Keratinocyte (primary cell): ENCODE measurements around the gene RBFOX1. TPM values are rescaled to one million over a fixed set of nuclear protein-coding genes. Genes with fewer than 3 reads are reported as not detected.

ENCODE experiments used
- DNase-seq: peaks from one replicate; pipeline ENCODE4 v3.0.0-alpha.2; 2011; ENCODE audit warnings: low read depth, missing footprints, low spot score
- FAIRE-seq: peaks from 2 replicates; lab custom pipeline; 2011; peaks lifted over from hg19 to GRCh38; lab: Jason Lieb, UNC
- H2AFZ ChIP-seq: 2 replicates; pipeline ENCODE4 v1.6.0; 2012; ENCODE audit warnings: low read length, control low read depth, inconsistent platforms; ENCODE audit not compliant: control insufficient read depth
- H3K27ac ChIP-seq: 2 replicates; pipeline ENCODE4 v1.5.1; 2011; ENCODE audit warnings: low read length; ENCODE audit not compliant: control insufficient read depth, insufficient read depth
- H3K27me3 ChIP-seq: 3 replicates; pipeline ENCODE4 v1.6.0; 2011; ENCODE audit warnings: low read length; ENCODE audit not compliant: control insufficient read depth, insufficient read depth; ENCODE audit errors: extremely low read depth
- H3K36me3 ChIP-seq, 2 experiments: 2 replicates in 1 of 2; 3 replicates in 1 of 2; pipeline ENCODE4 v1.5.1; 2011; ENCODE audit warnings: low read length in 2 of 2, mild to moderate bottlenecking in 1 of 2; ENCODE audit not compliant: control insufficient read depth in 2 of 2, insufficient read depth in 2 of 2; ENCODE audit errors: extremely low read depth in 1 of 2
- H3K4me1 ChIP-seq: 3 replicates; pipeline ENCODE4 v1.5.1; 2011; ENCODE audit warnings: low read length; ENCODE audit not compliant: control insufficient read depth, insufficient read depth; ENCODE audit errors: extremely low read depth
- H3K4me2 ChIP-seq: 3 replicates; pipeline ENCODE4 v1.6.0; 2011; ENCODE audit warnings: low read depth, low read length; ENCODE audit not compliant: control insufficient read depth, insufficient read depth; ENCODE audit errors: extremely low read depth
- H3K4me3 ChIP-seq, 3 experiments: fragments of 200-600 bp in 1 of 3; sonication (generic) in 1 of 3; 2 replicates in 2 of 3; 3 replicates in 1 of 3; pipeline ENCODE4 v1.5.1; 2011 to 2016; ENCODE audit warnings: low read length in 3 of 3, mild to moderate bottlenecking in 3 of 3, control low read depth in 2 of 3, inconsistent platforms in 1 of 3, low read depth in 1 of 3, mixed read lengths in 1 of 3, mixed run types in 1 of 3, moderate library complexity in 1 of 3; ENCODE audit not compliant: control insufficient read depth in 2 of 3, insufficient read depth in 2 of 3; ENCODE audit errors: extremely low read depth in 1 of 3
- H3K79me2 ChIP-seq: 2 replicates; pipeline ENCODE4 v1.6.0; 2012; ENCODE audit warnings: low read length; ENCODE audit not compliant: control insufficient read depth, insufficient read depth
- H3K9ac ChIP-seq: 3 replicates; pipeline ENCODE4 v1.6.0; 2011; ENCODE audit warnings: low read length; ENCODE audit not compliant: control insufficient read depth, insufficient read depth; ENCODE audit errors: extremely low read depth
- H3K9me1 ChIP-seq: 3 replicates; pipeline ENCODE4 v1.6.0; 2011; ENCODE audit warnings: low read length; ENCODE audit not compliant: control insufficient read depth, insufficient read depth; ENCODE audit errors: extremely low read depth
- H3K9me3 ChIP-seq: 2 replicates; pipeline ENCODE4 v1.5.1; 2012; ENCODE audit warnings: low read depth, low read length; ENCODE audit not compliant: control insufficient read depth
- H4K20me1 ChIP-seq: 3 replicates; pipeline ENCODE4 v1.6.0; 2011; ENCODE audit warnings: low read length; ENCODE audit not compliant: control insufficient read depth, insufficient read depth; ENCODE audit errors: extremely low read depth
- EZH2 ChIP-seq: IDR thresholded peaks from one replicate; pipeline ENCODE4 v1.6.1; 2012; ENCODE audit warnings: inconsistent platforms, mild to moderate bottlenecking, low read length, moderate library complexity
- dilution Hi-C: fragments of 300-500 bp; cut with MboI; formaldehyde crosslinking; loops from one replicate; pipeline ENCODE4 v1.7.0; 2020; ENCODE audit warnings: low sequenced_read_pairs; ENCODE audit not compliant: extremely low pct_ligation_motif_present
- polyA plus RNA-seq, 5 experiments: library from polyadenylated mRNA; depleted of rRNA in 3 of 5; stranded (reverse) in 3 of 5; stranded (forward) in 1 of 5; unstranded in 1 of 5; fragments of >200 nt; gene quantifications; 1 replicate in 1 of 5; 2 replicates in 3 of 5; 3 replicates in 1 of 5; pipeline versions ENCODE4 v1.2.1 to v1.2.3, GENCODE V29; 2011 to 2012; ENCODE audit warnings: missing spikeins in 2 of 5, low read depth in 1 of 5, low replicate concordance in 1 of 5
- TF ChIP-seq, protein P1 (sequence below), 3 experiments: IDR thresholded peaks in 1 of 3; conservative IDR thresholded peaks in 1 of 3; optimal IDR thresholded peaks in 1 of 3; 2 replicates in 2 of 3; 3 replicates in 1 of 3; pipeline versions ENCODE3 to v1.5.1; 2011; ENCODE audit warnings: low read length in 3 of 3, mild to moderate bottlenecking in 3 of 3, moderate library complexity in 2 of 3, control low read depth in 1 of 3, inconsistent platforms in 1 of 3; ENCODE audit not compliant: insufficient read depth in 2 of 3; ENCODE audit errors: extremely low read depth in 1 of 3

Gene RBFOX1
- polyA plus RNA-seq, 1 donor (not counting 4 experiments of a cell fraction or from before 2014, with no cell fraction given): not detected

DNA sequence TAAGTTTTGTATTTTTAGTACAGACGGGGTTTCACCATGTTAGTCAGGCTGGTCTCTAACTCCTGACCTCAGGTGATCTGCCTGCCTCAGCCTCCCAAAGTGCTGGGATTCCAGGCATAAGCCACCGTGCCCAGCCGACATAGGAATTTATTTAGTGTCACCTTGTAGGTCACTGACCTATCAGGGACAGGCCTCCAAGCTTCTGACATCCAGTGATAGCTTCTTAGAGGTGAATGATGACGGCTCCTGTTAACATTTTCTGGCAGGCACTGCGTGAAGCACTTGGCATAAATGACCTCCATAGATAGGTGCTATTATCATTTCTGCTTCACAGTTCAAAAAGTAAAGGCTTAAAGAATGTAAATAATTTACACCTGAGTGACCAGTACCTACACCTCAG lies 71.6 kb downstream of the RBFOX1 start:
- no peak for FAIRE-seq

DNA sequence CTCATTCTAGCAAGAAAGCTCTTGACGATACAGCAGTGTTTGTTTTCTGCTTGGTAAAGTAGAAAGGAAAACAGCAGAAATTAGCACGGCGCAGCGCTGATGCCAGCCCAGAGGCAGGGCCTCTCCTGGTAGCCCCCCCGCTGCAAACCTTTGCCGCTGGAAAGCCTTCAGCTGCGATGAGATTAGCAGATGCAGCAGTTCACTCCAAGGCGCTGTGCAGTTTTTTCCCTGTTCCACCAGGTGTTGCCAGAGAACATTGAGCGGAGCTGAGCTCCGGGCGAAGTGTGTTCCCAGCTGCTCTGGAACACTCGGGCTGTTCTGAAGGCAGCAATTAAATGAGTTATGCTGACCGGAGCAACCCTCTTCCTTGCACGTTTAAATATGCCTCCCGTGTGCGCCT lies 72.5 kb downstream of the RBFOX1 start:
- H3K4me3 ChIP-seq: no peak overlapping the region
- no peak for FAIRE-seq
- no peaks in the 10 kb centered on the region for H3K9me3 ChIP-seq
- TF ChIP-seq, protein P1, sequence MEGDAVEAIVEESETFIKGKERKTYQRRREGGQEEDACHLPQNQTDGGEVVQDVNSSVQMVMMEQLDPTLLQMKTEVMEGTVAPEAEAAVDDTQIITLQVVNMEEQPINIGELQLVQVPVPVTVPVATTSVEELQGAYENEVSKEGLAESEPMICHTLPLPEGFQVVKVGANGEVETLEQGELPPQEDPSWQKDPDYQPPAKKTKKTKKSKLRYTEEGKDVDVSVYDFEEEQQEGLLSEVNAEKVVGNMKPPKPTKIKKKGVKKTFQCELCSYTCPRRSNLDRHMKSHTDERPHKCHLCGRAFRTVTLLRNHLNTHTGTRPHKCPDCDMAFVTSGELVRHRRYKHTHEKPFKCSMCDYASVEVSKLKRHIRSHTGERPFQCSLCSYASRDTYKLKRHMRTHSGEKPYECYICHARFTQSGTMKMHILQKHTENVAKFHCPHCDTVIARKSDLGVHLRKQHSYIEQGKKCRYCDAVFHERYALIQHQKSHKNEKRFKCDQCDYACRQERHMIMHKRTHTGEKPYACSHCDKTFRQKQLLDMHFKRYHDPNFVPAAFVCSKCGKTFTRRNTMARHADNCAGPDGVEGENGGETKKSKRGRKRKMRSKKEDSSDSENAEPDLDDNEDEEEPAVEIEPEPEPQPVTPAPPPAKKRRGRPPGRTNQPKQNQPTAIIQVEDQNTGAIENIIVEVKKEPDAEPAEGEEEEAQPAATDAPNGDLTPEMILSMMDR (optimal IDR thresholded peaks at IDR 0.05 in 1 of 3, IDR thresholded peaks at IDR 0.05 in 1 of 3, conservative IDR thresholded peaks at IDR 0.05 in 1 of 3; ENCODE audit: extremely low read depth in 1 of 3, insufficient read depth in 2 of 3, low read length in 3 of 3): peak in 2 of 3 experiments; percentile 40 to 74
- TF ChIP-seq EZH2: no peak
- no peaks in the 10 kb centered on the region for H3K79me2 ChIP-seq
- H3K27me3 ChIP-seq: no peaks in the 10 kb centered on the region
- H3K9me1 ChIP-seq: no peaks in the 10 kb centered on the region
- H3K9ac ChIP-seq: no peak overlapping the region
- no peaks in the 10 kb centered on the region for H3K4me1 ChIP-seq
- H3K36me3 ChIP-seq: no peaks in the 10 kb centered on the region
- DNase-seq: no peak
- dilution Hi-C loops: no loop called here
- no peak overlapping the region for H3K4me2 ChIP-seq
- no peak overlapping the region for H2AFZ ChIP-seq
- no peaks in the 10 kb centered on the region for H4K20me1 ChIP-seq
- H3K27ac ChIP-seq: no peak overlapping the region

More for the DNA sequence above, 71.6 kb downstream of the RBFOX1 start:
- Histone ChIP-seq H2AFZ (no peak overlapping the region), H3K9me3 (no peaks in the 10 kb centered on the region), H3K4me2 (no peak overlapping the region), H3K27me3 (no peaks in the 10 kb centered on the region), H4K20me1 (no peaks in the 10 kb centered on the region), H3K79me2 (no peaks in the 10 kb centered on the region), H3K9ac (no peak overlapping the region), H3K4me1 (no peaks in the 10 kb centered on the region), H3K4me3 (no peak overlapping the region), H3K9me1 (no peaks in the 10 kb centered on the region), H3K27ac (no peak overlapping the region), H3K36me3 (no peaks in the 10 kb centered on the region)
- no peak for TF ChIP-seq EZH2
- TF ChIP-seq, protein P1 (optimal IDR thresholded peaks at IDR 0.05 in 1 of 3, IDR thresholded peaks at IDR 0.05 in 1 of 3, conservative IDR thresholded peaks at IDR 0.05 in 1 of 3; ENCODE audit: extremely low read depth in 1 of 3, insufficient read depth in 2 of 3, low read length in 3 of 3): no peak
- no peak for DNase-seq
- dilution Hi-C loops: no loop called here
